Measurements from ENCODE around the gene KRT37.

DNA sequence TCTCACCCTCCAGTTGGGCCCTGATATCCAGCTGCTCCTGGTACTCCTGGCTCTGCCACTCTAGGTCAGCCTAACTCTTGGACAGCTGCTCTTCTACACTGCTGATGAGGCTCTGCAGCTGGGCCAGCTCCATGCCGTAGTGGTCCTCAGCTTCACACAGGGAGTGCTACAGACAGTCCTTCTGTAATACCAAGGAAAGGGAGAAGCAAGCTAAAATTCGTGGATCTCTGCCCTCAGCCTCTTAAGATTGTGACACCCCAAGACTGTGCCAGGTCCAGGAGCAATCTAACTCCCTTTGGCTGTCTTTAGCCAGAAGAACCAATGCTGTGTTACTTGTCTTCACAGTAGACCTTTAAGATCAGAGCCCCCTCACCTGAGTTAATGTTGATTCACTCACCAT, 24.1 kb upstream of the KRT37 start:
- TF ChIP-seq POLR2A (IDR thresholded peaks at IDR 0.05): no peak
- TF ChIP-seq, protein P1, sequence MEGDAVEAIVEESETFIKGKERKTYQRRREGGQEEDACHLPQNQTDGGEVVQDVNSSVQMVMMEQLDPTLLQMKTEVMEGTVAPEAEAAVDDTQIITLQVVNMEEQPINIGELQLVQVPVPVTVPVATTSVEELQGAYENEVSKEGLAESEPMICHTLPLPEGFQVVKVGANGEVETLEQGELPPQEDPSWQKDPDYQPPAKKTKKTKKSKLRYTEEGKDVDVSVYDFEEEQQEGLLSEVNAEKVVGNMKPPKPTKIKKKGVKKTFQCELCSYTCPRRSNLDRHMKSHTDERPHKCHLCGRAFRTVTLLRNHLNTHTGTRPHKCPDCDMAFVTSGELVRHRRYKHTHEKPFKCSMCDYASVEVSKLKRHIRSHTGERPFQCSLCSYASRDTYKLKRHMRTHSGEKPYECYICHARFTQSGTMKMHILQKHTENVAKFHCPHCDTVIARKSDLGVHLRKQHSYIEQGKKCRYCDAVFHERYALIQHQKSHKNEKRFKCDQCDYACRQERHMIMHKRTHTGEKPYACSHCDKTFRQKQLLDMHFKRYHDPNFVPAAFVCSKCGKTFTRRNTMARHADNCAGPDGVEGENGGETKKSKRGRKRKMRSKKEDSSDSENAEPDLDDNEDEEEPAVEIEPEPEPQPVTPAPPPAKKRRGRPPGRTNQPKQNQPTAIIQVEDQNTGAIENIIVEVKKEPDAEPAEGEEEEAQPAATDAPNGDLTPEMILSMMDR (IDR thresholded peaks at IDR 0.05): no peak

Data from body of pancreas (tissue), 4 donors.